AG09309 (cell line): ENCODE measurements around the gene PCDH19.

Experiments used
- DNase-seq: peaks from one replicate; pipeline ENCODE4 v3.0.0-alpha.2; 2010; ENCODE audit warnings: low read depth
- H3K4me3 ChIP-seq: 2 replicates; pipeline ENCODE4 v1.5.1; 2011; ENCODE audit warnings: mild to moderate bottlenecking, low read depth, low read length, moderate library complexity; ENCODE audit not compliant: control insufficient read depth
- TF ChIP-seq, protein P1 (sequence below): IDR thresholded peaks from 2 replicates; pipeline ENCODE4 v1.5.1; 2011; ENCODE audit warnings: mild to moderate bottlenecking, low read depth, low read length, inconsistent platforms; ENCODE audit not compliant: insufficient read depth, control insufficient read depth; ENCODE audit errors: missing control alignments

The PCDH19 gene

DNA sequence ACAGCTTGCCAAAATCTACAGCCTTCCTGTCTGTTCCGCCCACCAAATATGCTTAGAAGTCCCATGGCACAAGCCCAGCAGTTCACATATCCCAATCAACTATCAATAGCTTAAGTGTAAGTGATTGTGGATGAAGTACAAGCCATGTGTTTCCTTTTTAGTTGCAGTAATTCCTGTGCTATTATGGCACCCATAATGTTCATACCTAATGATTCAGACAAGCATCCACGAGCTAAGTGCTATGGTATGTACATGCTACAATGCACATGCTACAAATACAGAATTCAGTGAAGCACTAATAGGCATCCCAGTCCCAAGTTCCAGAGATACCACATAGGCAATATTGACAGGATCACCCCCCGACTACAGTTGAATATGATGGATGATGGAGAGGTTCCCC lies 94.5 kb downstream of the PCDH19 start:
- no peak overlapping the region for H3K4me3 ChIP-seq
- no peak for DNase-seq
- TF ChIP-seq, protein P1, sequence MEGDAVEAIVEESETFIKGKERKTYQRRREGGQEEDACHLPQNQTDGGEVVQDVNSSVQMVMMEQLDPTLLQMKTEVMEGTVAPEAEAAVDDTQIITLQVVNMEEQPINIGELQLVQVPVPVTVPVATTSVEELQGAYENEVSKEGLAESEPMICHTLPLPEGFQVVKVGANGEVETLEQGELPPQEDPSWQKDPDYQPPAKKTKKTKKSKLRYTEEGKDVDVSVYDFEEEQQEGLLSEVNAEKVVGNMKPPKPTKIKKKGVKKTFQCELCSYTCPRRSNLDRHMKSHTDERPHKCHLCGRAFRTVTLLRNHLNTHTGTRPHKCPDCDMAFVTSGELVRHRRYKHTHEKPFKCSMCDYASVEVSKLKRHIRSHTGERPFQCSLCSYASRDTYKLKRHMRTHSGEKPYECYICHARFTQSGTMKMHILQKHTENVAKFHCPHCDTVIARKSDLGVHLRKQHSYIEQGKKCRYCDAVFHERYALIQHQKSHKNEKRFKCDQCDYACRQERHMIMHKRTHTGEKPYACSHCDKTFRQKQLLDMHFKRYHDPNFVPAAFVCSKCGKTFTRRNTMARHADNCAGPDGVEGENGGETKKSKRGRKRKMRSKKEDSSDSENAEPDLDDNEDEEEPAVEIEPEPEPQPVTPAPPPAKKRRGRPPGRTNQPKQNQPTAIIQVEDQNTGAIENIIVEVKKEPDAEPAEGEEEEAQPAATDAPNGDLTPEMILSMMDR, result no peak

DNA sequence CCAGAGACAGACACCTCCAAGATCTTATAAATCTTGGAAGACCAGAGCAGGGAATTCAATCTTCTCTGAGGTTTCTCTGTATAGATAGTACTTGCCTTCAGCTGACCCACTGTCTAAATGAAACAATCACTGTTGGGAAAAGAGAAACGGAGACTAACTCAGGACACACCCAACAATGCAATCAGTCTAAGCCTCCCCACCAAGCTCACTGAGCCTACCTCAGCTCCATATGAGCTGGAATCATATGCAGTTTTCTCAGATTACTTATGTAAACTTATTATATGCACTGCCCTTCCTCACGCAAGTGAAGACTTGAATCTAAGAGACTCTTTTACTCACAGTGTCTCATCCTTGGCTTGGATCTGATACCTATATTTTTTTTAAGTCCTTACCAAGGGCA lies 110.5 kb downstream of the PCDH19 start:
- TF ChIP-seq, protein P1, result no peak
- no peak overlapping the region for H3K4me3 ChIP-seq
- no peak for DNase-seq

DNA sequence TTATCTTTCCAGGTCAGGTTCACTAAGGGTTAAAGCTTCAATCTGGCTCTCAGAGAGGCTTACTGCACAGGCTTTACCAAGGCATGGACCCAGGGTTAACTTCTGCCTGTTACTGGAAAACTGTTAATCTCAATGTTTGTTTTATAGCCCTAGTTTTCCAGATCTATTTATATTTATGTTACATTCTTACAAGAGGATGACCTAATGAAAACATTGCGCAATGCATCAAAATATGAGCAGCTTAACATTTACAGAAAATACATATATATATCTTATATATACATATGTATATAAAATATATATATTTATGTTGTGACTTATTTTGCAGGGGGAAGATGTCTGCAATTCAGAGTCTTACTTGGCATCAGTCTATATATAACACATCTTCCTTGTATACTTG lies 112.3 kb downstream of the PCDH19 start:
- DNase-seq, result no peak
- TF ChIP-seq, protein P1, result no peak
- no peak overlapping the region for H3K4me3 ChIP-seq

DNA sequence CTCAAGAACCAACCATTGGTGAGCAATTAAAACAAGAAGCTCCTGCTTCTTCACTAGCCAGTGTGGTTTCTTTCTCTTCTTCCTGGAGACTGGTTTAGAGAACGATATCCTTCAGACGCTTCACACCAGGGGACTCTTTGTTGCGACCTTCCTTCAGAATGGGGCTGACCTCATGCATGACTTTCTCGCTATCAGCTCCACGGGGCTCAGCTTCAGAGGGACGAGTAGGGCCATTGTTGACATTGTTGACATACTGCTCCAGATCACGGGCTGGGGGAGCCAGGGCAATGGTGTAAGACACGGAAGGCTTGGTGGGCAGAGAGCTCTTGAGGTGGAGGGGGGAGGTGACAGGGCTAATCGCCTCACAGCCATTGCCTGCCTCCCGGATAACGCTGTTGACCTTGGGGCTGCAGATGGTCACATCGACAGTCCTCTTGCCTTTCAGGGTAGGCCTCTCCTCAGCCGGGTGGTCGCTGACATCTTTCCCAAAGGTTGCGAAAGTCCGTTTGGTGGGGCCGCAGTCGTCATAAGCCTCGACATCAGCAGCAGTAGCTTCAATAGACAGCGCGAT lies 113.8 kb downstream of the PCDH19 start:
- no peak overlapping the region for H3K4me3 ChIP-seq
- TF ChIP-seq, protein P1, result no peak
- DNase-seq, result no peak

DNA sequence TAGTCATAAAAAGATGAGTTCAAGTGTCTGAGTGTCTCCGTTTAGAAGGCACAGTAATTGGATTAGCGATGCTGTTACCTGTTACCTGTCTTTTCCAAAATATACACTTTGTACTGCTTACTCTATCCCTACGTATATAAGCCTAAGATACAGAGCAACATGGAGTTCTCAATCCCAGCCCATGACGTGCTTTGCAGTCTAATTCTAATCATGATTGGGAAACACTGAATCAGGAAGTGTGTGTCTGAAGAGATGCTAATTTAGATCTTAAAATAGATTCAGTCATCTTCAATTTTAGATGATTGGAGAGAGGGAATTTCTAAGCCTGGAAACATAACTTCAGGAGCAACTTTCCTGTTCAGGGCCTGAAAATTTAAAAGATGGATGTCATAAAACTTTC lies 115.1 kb downstream of the PCDH19 start:
- no peak for DNase-seq
- TF ChIP-seq, protein P1, result no peak
- no peak overlapping the region for H3K4me3 ChIP-seq

DNA sequence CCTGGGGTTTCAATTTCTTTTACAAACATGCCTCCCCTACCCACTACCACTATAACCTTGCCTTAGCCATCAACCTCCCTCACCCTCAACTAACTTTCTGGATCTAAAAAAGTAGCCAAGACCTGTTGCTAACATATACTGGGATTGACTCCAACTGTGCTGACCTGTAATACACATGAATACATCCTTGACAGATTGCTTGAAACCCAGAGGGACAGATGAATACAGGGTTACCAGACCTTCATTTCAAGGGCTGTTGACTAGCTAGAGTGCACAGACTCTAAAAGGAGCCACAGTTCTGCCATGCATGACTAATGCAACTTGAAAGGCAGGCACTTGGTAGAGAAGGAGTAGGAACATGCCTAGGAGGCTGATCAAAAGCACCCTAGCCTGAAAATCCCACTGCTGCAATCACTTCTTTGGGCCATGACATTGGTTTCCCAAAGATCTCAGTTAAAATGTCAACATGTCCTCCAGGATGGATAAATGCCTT lies 121.0 kb downstream of the PCDH19 start:
- H3K4me3 ChIP-seq, result no peak overlapping the region
- no peak for DNase-seq
- TF ChIP-seq, protein P1, result no peak
